CD1c-positive myeloid dendritic cell (primary cell): ENCODE results near the gene RAMP2.
"Not testable (repeated sequence)": the region's sequence is repeated elsewhere in the genome, so short reads cannot be mapped to it uniquely, and the experiment has no call there.

Experiments
- DNase-seq: peaks from one replicate; pipeline ENCODE4 v3.0.0-alpha.2; 2016; ENCODE audit errors: extremely low spot score

The RAMP2 gene

DNA sequence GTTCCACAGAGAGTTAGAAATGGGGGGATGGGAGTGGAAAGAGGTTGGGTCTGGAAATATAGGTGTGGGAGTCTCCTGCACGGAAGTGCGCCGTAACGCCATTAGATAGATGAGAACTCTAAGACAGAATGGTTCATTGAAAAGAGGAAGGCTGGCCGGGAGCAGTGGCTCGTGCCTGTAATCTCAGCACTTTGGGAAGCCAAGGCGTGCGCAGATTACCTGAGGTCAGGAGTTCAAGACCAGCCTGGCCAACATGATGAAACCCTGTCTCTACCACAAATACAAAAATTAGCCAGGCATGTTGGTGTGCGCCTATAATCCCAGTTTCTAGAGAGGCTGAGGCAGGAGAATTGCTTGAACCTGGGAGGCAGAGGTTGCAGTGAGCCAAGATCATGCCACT, 7.0 kb downstream of the RAMP2 start:
- not testable (repeated sequence) for DNase-seq

- not testable (repeated sequence) for DNase-seq
Observed at GRCh38 chr17:42769964-42770363, 8.9 kb downstream of the RAMP2 start.

GRCh38 chr17:42772945-42773289, 11.9 kb downstream of the RAMP2 start:
- DNase-seq: no peak

DNA sequence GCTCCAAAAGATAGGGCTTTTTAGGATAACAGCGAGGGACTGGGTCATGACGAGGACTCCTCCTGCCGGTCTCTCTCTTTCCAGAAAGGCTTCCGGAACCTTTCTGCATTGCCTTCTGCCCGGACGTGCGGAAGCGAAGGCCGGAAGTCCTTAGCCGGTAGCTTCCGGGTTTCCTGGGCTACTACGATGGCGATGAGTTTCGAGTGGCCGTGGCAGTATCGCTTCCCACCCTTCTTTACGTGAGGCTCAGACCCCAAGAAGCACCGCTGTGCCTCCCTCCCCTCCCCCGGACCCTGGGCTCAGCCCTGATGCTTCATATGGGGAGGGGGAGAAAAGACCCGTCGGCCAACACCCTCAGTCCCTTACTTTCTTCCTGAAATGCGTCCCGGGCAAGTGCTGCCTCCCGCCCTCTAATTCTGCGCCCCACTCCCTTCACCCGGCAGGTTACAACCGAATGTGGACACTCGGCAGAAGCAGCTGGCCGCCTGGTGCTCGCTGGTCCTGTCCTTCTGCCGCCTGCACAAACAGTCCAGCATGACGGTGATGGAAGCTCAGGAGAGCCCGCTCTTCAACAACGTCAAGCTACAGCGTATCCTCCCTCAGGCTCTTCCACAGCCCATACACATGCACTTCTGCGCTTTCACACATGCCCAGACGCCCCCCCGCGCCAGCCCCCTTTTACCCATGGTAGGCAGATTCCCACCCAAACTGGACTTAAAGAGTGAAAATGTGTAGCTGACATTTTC, 12.4 kb downstream of the RAMP2 start, which contains the start of gene VPS25:
TSS of gene VPS25 (plus strand) at position 160 of the 746 bp plus-strand sequence. CDS start at position 187, 27 bp downstream.
- peak; percentile 83 for DNase-seq

DNA sequence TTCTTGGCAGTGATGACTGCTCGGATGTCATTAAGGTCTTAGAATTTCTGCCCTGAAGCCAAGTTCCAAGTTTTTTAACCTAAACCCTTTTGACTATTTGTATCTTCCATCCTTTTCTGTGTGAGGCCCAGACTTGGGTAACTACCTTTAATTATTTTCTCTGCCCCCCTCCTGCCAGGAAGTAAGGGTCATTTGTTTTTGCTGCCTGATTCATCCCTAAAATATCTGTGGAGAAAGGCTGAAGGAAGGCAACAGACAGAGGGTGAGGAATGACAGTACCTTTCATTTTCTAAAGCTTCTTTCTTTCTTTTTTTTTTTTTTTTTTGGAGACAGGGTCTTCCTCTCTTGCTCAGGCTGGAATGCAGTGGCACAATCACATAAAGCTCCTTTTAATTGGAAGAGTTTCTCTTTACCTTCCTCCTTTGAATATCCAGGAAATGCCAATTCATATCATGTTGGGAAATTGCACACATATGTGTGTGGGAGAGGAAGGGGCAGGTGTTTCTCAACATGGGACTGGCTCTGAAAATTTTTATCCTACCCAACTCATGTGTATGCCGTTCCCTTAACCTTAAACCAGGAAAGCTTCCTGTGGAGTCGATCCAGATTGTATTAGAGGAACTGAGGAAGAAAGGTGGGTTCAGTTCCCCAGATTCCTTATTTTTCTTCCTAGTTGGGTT, 13.2 kb downstream of the RAMP2 start:
- DNase-seq: peak; percentile 22

- peak; percentile 87 for DNase-seq
Observed at GRCh38 chr17:42775534-42776098, 14.6 kb downstream of the RAMP2 start.

GRCh38 chr17:42778570-42778969, 17.5 kb downstream of the RAMP2 start:
- no peak for DNase-seq

DNA sequence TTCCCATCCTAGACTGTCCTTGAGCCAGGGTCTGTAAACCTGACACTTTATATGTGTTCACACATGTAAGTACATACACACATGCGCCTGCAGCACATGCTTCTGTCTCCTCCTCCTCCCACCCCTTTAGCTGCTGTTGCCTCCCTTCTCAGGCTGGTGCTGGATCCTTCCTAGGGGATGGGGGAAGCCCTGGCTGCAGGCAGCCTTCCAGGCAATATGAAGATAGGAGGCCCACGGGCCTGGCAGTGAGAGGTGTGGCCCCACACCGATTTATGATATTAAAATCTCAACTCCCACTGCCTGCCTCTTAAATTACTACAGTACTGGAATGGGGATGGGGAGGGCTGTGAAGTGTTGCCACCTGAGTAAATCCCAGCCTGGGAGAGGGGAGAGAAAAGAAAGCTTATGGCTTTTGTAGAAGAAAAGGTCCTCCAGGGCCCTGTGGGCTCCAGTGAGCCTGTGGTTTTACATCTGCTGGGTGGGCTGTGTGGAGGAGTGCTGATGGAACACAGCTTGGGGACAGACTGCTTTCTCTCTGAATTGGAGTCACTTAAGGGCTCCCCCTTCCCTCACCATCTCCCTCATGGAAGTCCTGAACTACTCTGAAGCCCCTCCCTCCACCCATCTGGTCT, 18.4 kb downstream of the RAMP2 start:
- DNase-seq: no peak

GRCh38 chr17:42779936-42780850, 19.2 kb downstream of the RAMP2 start, which contains the start of gene WNK4:
Gene WNK4 (plus strand): TSS chr17:42780610. CDS start chr17:42780699, 89 bp downstream.
- DNase-seq: no peak

- DNase-seq: no peak
Observed at GRCh38 chr17:42780851-42781638, 20.0 kb downstream of the RAMP2 start.

GRCh38 chr17:42781639-42782165, 20.7 kb downstream of the RAMP2 start:
- DNase-seq: no peak

DNA sequence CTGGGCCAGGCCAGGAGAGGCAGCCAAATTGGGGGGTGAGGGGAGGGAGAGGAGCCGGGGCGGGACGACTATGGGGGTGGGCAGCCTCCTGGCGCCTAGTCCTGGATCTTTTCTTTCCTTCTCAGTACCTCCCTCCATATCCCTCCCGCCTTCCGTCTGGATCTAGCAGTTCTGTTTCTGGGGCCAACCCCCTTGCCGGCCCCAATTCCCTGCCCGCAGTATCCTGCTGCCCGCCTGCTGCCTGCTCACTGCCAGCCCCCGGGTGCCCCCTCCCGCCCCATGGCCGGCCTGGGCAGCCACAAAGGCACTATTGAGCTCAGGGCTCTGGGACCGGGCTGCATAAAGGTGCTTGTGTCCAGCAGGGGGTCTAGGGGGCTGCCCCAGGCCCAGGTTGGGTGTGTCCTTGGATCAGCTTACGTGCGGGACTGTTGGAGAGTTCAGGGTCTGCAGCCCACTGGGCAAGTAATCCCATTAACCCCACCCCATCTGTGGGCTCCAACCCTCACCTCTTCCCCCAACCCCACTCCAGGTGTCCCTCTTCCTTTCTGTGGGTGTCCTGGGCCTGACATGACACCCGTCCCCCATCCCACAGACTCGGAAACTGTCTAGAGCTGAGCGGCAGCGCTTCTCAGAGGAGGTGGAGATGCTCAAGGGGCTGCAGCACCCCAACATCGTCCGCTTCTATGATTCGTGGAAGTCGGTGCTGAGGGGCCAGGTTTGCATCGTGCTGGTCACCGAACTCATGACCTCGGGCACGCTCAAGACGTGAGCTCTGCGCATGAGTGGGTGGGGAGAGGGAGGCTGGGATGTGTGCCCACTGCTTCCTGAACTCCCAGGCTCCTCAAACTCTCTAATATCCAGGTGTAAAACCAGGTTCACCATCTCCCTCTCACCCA, 21.4 kb downstream of the RAMP2 start:
- DNase-seq: no peak

DNA sequence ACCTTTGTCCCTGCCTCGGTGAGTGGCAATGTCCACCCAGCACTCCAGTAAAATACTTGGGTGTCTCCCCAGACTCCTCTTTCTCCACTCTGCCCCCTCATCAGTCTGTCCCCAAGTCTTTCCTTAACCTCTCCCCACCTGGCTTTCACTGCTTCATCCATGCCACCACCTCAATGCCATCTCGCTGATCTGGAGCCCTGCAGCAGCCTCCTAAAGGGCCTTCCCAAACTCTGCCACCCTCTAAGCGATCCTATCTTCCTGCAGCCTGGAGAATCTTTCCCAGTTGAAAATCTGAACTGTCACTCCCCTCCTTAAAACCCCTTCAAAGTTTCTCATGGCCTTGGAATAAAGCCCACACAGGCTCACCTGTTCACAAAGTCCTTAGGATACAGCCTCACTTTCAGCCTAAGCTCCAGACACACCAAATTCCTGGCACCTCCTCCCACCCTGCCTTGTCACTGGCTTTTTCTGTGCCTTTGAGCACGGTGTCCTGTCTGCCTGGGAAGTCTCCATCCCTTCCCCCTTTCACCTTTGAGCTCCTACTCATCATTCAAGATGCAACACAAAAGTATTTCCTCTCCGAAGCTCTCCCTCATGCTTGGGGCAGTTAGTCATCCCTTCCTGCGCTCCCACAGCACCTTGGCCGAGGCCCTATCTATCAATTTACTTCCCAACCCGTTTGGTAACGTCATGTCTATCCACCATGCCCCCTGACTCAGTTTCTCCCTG, 22.2 kb downstream of the RAMP2 start:
- no peak for DNase-seq

- DNase-seq: no peak
Observed at GRCh38 chr17:42783791-42784138, 22.7 kb downstream of the RAMP2 start.

DNA sequence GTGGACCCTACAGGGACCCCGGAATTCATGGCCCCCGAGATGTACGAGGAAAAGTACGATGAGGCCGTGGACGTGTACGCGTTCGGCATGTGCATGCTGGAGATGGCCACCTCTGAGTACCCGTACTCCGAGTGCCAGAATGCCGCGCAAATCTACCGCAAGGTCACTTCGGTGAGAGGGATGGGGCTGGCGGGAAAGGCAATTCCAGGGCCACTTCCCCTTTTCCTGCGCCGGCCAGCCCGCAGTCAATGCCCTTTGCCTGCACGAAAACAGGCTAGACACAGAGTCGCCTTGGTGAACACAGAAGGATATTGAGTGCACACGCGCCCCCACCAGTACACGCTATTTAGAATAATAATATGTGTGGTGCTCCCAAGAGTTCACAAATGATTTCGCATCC, 23.4 kb downstream of the RAMP2 start:
- peak; percentile 57 for DNase-seq

DNA sequence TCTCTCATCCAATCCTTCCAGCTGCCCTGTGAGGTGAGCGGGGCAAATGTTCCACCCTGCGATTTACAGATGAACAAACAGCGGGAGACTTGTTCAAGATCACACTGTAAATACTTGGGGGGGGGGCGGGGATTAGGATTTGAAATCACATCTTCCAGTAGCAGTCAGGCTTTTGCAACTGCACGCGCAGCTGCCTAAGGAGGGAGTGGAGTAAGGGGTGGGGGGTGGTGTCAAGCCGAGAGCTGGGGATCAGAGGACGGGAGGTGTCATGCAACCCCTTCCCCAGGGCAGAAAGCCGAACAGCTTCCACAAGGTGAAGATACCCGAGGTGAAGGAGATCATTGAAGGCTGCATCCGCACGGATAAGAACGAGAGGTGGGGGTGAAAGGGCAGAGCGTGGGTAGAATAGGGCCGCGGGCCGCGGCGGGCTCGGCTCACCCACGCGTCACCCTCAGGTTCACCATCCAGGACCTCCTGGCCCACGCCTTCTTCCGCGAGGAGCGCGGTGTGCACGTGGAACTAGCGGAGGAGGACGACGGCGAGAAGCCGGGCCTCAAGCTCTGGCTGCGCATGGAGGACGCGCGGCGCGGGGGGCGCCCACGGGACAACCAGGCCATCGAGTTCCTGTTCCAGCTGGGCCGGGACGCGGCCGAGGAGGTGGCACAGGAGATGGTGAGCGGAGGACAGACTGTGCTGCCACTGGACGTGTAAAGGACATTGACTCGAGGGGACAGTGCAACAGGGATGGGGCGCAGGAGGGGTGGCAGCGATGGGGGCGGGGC, 24.0 kb downstream of the RAMP2 start:
- peak; percentile 63 for DNase-seq

GRCh38 chr17:42787266-42787665, 26.2 kb downstream of the RAMP2 start:
- no peak for DNase-seq

- DNase-seq: no peak
Observed at GRCh38 chr17:42791948-42792347, 30.9 kb downstream of the RAMP2 start.
